IPS-20b (cell line): ENCODE results near the gene DEGS1.
"Not testable (repeated sequence)": the region's sequence is repeated elsewhere in the genome, so short reads cannot be mapped to it uniquely, and the experiment has no call there.

Source experiments
- H3K27ac ChIP-seq: one replicate; pipeline ENCODE4 v1.5.1; 2013; ENCODE audit warnings: low read length
- H3K27me3 ChIP-seq: 2 replicates; pipeline ENCODE4 v1.6.1; 2013; ENCODE audit warnings: mild to moderate bottlenecking, low read length, inconsistent platforms; ENCODE audit not compliant: insufficient read depth
- H3K36me3 ChIP-seq: 2 replicates; pipeline ENCODE4 v1.6.1; 2013; ENCODE audit warnings: low read depth, mild to moderate bottlenecking, inconsistent platforms, low read length, moderate library complexity; ENCODE audit not compliant: insufficient read depth
- H3K4me1 ChIP-seq: 2 replicates; pipeline ENCODE4 v1.6.1; 2013; ENCODE audit warnings: mild to moderate bottlenecking, control low read depth, inconsistent platforms, low read length, moderate library complexity; ENCODE audit not compliant: insufficient read depth
- H3K4me3 ChIP-seq: 2 replicates; pipeline ENCODE4 v1.5.1; 2013; ENCODE audit warnings: mild to moderate bottlenecking, low read length, inconsistent platforms
- H3K9ac ChIP-seq: 2 replicates; pipeline ENCODE4 v1.6.1; 2013; ENCODE audit warnings: low read depth, mild to moderate bottlenecking, inconsistent platforms, low read length, moderate library complexity
- H3K9me3 ChIP-seq: 2 replicates; pipeline ENCODE4 v1.6.1; 2013; ENCODE audit warnings: mild to moderate bottlenecking, low read depth, low read length, inconsistent platforms; ENCODE audit not compliant: insufficient read depth

The DEGS1 gene

DNA sequence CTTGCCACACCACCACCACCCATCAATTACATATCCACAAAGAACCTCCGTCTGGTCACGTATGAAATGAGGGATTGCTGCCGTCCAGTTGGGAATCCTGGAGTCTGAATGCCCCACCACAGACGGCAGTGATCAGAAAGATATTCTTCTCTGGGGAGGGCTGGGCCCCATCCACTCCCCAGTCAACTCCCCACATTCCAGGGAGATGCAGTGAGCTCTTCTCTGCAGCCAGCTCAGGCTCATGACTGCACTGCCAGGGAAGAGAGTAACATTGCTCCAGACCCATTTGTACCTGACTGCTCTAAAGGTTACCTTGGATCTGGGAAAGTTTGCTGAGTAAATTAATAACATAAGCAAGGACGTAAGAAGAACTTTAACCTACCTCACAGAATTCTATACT lies 18.3 kb downstream of the DEGS1 start:
- H3K27ac ChIP-seq = no peak overlapping the region

DNA sequence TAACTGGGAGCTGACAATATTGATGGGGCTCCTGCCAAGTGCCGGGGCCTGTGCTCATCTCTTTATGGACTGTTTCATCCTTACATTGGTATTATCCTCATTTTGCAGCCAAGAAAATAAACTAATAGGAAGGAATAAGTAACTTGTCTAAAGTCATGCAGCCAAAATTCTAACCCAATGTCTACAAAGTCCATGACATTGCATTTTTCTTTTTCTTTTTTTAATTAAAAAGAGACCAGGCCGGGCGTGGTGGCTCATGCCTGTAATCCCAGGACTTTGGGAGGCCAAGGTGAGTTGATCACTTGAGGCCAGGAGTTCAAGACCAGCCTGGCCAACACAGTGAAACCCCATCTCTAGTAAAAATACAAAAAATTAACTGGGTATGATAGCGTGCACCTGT lies 18.8 kb downstream of the DEGS1 start:
- no peak overlapping the region for H3K9ac ChIP-seq
- no peaks in the 10 kb centered on the region for H3K36me3 ChIP-seq
- H3K27me3 ChIP-seq = no peaks in the 10 kb centered on the region
- H3K27ac ChIP-seq = no peak overlapping the region
- H3K4me3 ChIP-seq = no peak overlapping the region
- peaks cover 11% of the 10 kb centered on the region; the same call in 1 of the 2 replicates for H3K4me1 ChIP-seq
- H3K9me3 ChIP-seq = no peaks in the 10 kb centered on the region

More for the DNA sequence above, 18.3 kb downstream of the DEGS1 start:
- Histone ChIP-seq H3K4me1 (peaks cover 11% of the 10 kb centered on the region; the same call in 1 of the 2 replicates), H3K4me3 (no peak overlapping the region), H3K36me3 (no peaks in the 10 kb centered on the region), H3K9ac (no peak overlapping the region), H3K9me3 (no peaks in the 10 kb centered on the region), H3K27me3 (no peaks in the 10 kb centered on the region)

DNA sequence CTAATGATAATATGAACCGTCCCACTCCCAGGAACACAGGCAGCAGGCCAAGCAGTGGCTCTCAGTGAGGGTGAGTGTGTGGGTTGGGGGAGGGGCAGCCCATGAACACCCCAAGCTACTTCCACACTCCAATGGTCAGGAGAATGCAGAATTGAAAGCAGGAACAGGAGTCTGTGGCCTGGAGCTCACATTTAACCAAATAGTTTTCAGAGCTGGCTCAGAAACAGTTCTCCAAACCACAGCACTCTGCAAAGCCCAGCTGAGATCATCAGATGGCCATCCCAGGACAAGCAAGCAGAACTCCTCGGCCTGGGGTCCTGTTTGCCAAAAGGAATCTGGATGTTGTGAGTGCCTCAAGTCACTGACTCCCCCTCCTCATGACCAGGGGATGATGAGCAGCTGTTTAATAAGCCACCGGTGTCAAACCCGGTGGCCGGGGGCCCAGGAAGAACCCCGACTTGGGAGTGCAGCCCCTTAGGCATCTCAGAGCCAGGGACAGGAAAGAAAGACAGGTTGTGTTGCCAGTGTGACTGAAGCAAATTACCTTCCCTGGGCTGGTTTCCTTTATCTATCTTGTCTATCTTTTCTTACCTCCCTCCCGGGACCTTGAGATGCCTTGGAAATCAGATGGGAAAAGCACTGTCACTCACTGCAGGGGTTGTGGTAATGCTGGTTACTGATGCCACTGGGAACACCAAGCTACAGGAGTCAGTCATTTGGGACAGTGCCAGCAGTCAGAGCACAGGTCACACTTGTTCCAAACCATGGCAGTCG lies 20.4 kb downstream of the DEGS1 start:
- H3K4me3 ChIP-seq = no peak overlapping the region; the same call in 1 of the 2 replicates
- H3K27ac ChIP-seq = peak overlapping the region; percentile 41
- no peaks in the 10 kb centered on the region for H3K9me3 ChIP-seq
- peak overlapping the region; percentile 56; the same call in 1 of the 2 replicates for H3K9ac ChIP-seq
- no peaks in the 10 kb centered on the region for H3K36me3 ChIP-seq
- no peaks in the 10 kb centered on the region for H3K27me3 ChIP-seq
- H3K4me1 ChIP-seq = peaks cover 11% of the 10 kb centered on the region; the same call in 1 of the 2 replicates

DNA sequence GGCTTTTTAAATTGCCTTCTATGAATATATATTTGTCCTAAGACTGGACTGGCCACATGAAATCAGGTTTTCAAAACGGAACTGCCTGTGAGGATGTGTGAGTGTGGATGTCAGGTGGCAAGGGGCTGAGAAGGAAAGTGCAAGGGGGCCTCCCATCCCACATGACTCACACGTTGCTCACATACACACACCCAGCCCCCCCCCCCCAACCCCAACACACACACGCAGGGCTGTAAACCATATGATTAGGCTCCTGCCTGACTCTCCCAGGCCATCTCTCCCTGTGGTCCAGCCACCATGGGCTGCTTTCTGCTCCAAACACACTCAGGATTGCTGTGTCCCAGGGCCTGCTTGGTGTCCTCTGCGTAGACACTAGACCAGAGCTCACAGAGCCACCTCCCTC lies 22.4 kb downstream of the DEGS1 start:
- H3K27ac ChIP-seq = no peak overlapping the region
- H3K9ac ChIP-seq = no peak overlapping the region
- H3K36me3 ChIP-seq = no peaks in the 10 kb centered on the region
- no peaks in the 10 kb centered on the region for H3K9me3 ChIP-seq
- H3K4me3 ChIP-seq = no peak overlapping the region
- no peaks in the 10 kb centered on the region for H3K27me3 ChIP-seq
- H3K4me1 ChIP-seq = peaks cover 11% of the 10 kb centered on the region; the same call in 1 of the 2 replicates

DNA sequence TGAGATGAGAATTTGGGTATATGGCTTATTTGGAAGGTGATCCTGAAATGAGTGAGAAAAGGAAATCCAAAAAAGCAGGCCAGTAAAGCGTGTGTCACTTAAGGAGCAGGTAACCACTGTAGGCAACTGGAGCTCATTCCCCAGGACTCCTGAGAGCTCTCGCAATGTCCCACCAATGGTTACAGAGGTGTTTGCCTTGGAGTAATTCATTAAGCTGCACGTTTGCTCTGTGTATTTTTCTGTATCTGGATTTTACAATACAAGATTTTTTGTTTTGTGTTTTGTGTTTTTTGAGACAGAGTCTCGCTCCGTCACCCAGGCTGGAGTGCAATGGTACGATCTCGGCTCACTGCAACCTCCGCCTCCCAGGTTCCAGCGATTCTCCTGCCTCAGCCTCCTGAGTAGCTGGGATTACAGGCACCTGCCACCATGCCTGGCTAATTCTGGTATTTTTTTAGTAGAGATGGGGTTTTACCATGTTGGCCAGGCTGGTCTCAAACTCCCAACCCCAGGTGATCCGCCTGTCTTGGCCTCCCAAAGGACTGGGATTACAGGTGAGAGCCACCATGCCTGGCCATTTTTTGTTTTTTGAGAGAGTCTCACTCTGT lies 23.0 kb downstream of the DEGS1 start:
- not testable (repeated sequence) for H3K27ac ChIP-seq, H3K27me3 ChIP-seq, H3K4me3 ChIP-seq, H3K9ac ChIP-seq, H3K9me3 ChIP-seq, H3K36me3 ChIP-seq
- H3K4me1 ChIP-seq = peaks cover 11% of the 10 kb centered on the region; the same call in 1 of the 2 replicates

DNA sequence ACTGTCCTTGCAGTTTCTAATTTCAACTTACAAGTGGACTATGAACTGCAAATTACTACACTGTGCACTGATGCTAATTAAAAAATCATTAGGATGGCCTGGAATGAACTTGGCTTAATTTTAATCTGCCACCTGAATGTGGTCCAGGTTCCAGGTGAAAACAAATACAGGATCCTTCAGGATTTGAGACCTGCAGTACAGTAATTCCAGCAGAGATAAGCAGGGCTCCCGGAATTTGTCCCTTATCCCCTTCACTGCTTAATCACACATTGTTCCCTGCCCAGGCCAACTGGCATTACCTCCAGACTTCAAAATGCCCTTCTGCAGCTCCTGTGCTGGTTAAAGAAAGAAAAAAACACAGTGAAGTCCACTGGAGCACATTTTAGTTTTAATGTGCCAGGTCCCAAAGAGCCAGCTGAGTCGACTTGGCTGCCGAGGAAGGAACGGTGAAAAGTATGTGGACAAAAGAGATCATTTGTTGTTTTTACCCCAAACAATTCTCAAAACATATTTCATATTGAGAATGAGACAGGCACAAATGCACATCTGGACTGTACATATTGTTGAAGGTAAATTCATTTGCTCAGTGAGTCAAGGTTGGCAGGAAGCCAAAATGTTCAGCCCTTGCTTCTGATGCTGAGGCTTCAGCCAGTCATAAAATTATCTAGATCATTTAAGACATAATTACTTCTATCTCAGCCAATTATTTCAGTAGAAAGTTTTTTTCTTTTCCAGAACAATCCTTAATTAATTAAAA lies 28.3 kb downstream of the DEGS1 start:
- Histone ChIP-seq H3K9me3 (no peaks in the 10 kb centered on the region), H3K36me3 (no peaks in the 10 kb centered on the region), H3K27ac (no peak overlapping the region), H3K9ac (no peak overlapping the region; the same call in 1 of the 2 replicates), H3K4me1 (peaks cover 14% of the 10 kb centered on the region), H3K27me3 (no peaks in the 10 kb centered on the region), H3K4me3 (no peak overlapping the region)

DNA sequence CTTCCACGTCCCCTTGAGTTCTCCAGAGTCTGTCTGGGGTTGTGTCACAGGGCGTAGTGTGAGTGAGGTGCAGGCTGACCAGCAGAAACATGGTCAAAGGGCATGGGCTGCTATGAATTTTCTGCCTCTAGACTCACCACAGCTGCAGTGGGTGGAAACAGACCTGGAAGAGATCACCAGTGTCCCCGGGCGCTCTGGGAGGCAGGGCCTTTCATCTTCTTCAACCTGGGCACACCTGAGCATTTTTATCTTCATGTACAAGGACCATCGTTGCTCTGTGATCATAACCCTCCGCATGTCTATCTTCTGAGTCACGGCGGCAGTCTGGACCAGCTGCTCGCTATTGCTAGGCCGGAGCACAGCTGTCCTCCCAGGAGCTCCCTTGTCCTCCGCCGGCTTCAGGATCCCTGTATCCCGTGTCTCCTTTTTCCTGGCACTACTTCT lies 29.6 kb downstream of the DEGS1 start:
- peak overlapping the region; percentile 76 for H3K27ac ChIP-seq
- no peak overlapping the region for H3K4me3 ChIP-seq
- peak overlapping the region; percentile 71 for H3K9ac ChIP-seq

DNA sequence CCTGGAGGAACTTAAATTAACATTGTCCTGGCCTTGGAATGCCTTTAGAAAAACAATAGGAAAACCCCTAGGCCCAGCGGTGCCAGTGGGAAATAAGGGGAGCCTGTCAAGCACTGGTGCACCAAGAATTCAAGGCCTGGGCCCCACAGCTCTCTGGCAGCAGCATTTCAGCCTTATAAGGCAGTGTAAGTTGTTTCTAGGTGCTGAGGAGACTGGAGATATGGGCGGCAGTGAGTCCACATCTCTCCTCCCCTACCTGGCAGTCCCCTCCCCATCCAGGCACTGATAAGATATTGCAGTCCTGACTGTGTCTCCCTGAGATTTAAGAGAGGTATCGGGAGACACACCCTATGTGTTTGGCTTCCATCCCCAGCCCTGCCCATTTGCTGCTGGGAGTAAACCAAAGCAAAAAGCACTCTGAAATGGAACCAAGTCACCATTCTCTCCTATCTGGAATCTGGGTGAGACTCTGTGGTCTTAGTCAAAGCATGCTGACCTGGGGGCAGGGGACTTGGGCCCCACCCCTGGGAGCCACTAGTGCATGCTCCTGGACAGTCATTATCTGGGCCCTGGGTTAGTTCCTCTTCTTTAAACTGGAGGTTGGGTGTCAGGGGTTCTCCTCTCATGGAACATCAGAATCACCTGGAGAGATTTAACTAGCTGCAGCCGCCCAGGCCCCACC lies 30.5 kb downstream of the DEGS1 start:
- peak overlapping the region; percentile 84 for H3K27ac ChIP-seq
- H3K9ac ChIP-seq = peak overlapping the region; percentile 71
- H3K4me3 ChIP-seq = peak overlapping the region; percentile 8; the same call in 1 of the 2 replicates

More for the DNA sequence above, 29.6 kb downstream of the DEGS1 start:
- Histone ChIP-seq H3K9me3 (no peaks in the 10 kb centered on the region), H3K4me1 (peaks cover 14% of the 10 kb centered on the region), H3K27me3 (no peaks in the 10 kb centered on the region), H3K36me3 (no peaks in the 10 kb centered on the region)

DNA sequence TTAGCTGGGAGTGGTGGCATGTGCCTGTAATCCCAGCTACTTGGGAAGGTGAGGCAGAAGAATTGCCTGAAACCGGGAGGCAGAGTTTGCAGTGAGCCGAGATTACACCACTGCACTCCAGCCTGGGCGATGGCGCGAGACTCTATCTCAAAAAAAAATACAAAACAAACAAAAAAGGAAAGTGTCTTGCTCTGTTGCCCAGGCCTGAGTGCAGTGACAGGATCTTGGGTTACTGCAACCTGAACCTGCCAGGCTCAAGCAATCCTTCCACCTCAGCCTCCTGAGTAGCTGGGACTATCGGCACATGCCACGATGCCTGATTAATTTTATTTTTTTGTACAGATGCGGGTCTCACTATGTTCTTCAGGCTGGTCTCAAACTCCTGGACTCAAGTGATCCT lies 33.3 kb downstream of the DEGS1 start:
- H3K27me3 ChIP-seq = no peaks in the 10 kb centered on the region
- peaks cover 17% of the 10 kb centered on the region for H3K4me1 ChIP-seq
- H3K36me3 ChIP-seq = no peaks in the 10 kb centered on the region
- H3K27ac ChIP-seq = no peak overlapping the region
- H3K4me3 ChIP-seq = no peak overlapping the region
- no peak overlapping the region for H3K9ac ChIP-seq
- H3K9me3 ChIP-seq = no peaks in the 10 kb centered on the region

More for the DNA sequence above, 30.5 kb downstream of the DEGS1 start:
- Histone ChIP-seq H3K36me3 (no peaks in the 10 kb centered on the region), H3K9me3 (no peaks in the 10 kb centered on the region), H3K27me3 (no peaks in the 10 kb centered on the region), H3K4me1 (peaks cover 14% of the 10 kb centered on the region)

DNA sequence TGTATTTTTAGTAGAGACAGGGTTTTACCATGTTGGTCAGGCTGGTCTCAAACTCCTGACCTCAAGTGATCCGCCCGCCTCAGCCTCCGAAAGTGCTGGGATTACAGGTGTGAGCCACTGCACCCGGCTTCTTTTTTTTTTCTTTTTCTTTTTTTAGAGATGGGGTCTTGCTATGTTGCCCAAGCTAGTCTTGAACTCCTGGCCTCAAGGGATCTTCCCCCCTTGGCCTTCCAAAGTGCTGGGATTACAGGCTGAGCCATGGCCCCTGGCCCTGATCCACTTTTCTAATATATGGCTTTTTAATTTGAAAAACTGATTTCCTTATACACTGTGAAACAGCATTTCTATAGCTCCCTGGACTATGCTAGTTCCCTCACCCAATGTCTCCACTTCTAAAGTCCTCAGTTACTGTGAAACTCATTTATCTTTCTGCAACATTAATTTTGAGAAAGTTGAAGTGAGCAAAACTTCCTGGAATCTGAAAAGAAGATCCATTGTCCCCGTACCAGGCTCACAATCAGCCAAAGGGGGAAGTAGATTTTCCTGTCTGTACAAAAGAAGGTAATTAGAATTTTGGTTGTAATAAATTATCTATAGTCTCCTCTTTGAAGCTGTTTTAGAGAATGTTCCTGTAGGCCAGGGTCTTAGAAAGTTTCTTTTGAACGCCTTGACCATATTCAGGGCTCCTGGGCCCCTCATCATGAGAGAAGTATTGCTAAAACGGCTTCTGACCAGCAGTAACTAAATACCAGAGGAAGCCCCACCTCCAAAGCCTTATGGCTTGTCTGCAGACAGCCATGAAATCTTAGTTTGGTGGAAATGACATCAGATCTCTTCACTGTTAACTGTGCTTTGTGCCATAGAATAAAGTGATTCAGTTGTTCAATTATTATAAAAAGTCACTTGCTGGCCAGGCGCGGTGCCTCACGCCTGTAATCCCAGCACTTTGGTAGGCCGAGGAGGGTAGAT lies 34.9 kb downstream of the DEGS1 start:
- no peak overlapping the region for H3K4me3 ChIP-seq
- peaks cover 14% of the 10 kb centered on the region for H3K4me1 ChIP-seq
- no peaks in the 10 kb centered on the region for H3K36me3 ChIP-seq
- no peaks in the 10 kb centered on the region for H3K27me3 ChIP-seq
- no peaks in the 10 kb centered on the region for H3K9me3 ChIP-seq
- H3K27ac ChIP-seq = no peak overlapping the region
- no peak overlapping the region for H3K9ac ChIP-seq
